ENCODE results near the gene DSG1.

DSG1 gene

DNA sequence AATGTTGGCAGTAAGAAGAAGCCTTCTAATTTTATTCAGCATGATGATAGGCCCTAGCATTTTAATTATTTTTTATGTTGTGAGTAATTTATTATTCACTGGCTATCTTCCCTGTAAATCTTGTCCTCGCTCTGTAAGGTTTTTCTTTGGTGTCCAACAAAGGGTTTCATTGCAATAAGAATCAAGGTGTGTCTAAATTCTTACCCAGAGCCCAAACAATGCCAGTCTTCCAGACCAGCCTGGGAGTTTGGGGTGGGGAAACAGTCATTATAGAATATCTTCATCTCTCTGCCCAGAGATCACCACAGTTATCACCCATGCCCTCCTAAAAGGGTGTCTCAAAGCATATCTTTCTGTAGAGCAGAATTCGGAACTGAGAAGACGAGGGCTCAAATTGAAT, 58.5 kb downstream of the DSG1 start, which contains the start of gene DSG4 (continued):
- TF ChIP-seq, protein P1, sequence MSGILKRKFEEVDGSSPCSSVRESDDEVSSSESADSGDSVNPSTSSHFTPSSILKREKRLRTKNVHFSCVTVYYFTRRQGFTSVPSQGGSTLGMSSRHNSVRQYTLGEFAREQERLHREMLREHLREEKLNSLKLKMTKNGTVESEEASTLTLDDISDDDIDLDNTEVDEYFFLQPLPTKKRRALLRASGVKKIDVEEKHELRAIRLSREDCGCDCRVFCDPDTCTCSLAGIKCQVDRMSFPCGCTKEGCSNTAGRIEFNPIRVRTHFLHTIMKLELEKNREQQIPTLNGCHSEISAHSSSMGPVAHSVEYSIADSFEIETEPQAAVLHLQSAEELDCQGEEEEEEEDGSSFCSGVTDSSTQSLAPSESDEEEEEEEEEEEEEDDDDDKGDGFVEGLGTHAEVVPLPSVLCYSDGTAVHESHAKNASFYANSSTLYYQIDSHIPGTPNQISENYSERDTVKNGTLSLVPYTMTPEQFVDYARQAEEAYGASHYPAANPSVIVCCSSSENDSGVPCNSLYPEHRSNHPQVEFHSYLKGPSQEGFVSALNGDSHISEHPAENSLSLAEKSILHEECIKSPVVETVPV (CRISPR knock-in tag; IDR thresholded peaks at IDR 0.05), result no peak
- TF ChIP-seq TCF4 (CRISPR knock-in tag; IDR thresholded peaks at IDR 0.05; ENCODE audit: borderline replicate concordance), result no peak
- TF ChIP-seq, protein P2, sequence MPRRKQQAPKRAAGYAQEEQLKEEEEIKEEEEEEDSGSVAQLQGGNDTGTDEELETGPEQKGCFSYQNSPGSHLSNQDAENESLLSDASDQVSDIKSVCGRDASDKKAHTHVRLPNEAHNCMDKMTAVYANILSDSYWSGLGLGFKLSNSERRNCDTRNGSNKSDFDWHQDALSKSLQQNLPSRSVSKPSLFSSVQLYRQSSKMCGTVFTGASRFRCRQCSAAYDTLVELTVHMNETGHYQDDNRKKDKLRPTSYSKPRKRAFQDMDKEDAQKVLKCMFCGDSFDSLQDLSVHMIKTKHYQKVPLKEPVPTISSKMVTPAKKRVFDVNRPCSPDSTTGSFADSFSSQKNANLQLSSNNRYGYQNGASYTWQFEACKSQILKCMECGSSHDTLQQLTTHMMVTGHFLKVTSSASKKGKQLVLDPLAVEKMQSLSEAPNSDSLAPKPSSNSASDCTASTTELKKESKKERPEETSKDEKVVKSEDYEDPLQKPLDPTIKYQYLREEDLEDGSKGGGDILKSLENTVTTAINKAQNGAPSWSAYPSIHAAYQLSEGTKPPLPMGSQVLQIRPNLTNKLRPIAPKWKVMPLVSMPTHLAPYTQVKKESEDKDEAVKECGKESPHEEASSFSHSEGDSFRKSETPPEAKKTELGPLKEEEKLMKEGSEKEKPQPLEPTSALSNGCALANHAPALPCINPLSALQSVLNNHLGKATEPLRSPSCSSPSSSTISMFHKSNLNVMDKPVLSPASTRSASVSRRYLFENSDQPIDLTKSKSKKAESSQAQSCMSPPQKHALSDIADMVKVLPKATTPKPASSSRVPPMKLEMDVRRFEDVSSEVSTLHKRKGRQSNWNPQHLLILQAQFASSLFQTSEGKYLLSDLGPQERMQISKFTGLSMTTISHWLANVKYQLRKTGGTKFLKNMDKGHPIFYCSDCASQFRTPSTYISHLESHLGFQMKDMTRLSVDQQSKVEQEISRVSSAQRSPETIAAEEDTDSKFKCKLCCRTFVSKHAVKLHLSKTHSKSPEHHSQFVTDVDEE (CRISPR knock-in tag; IDR thresholded peaks at IDR 0.05), result no peak

DNA sequence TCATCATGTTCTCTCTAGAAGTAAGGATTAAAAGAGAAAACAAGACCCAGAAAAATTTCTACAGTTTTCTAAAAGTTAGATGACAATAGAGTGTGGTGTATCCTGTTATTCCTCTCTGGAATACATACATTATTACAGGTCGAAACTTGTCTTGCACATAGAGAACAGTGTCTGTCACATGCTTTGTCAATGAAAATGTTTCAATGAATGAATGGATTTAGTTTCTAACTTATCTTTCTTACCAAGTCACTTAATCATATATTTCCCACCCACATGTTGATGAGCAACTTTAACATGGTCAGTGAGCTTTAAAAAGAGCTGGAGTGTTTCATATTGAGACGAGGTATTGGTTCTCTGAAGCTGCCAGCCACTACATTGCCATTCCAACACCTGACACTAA, 63.0 kb downstream of the DSG1 start:
- ATAC-seq, result no peak
- no peak for TF ChIP-seq SNAI2 (CRISPR knock-in tag; IDR thresholded peaks at IDR 0.05)
- no peak for TF ChIP-seq PPARA (CRISPR knock-in tag; IDR thresholded peaks at IDR 0.05; ENCODE audit: borderline replicate concordance)
- no peak for TF ChIP-seq ZNF565 (CRISPR knock-in tag; conservative IDR thresholded peaks at IDR 0.05; ENCODE audit: low read depth)
- TF ChIP-seq ZNF8 (CRISPR knock-in tag; IDR thresholded peaks at IDR 0.05), result no peak
- TF ChIP-seq ESRRG (CRISPR knock-in tag; IDR thresholded peaks at IDR 0.05), result no peak
- TF ChIP-seq, protein P2 (CRISPR knock-in tag; IDR thresholded peaks at IDR 0.05), result no peak
- TF ChIP-seq GLIS3 (CRISPR knock-in tag; IDR thresholded peaks at IDR 0.05), result no peak
- TF ChIP-seq TCF4 (CRISPR knock-in tag; IDR thresholded peaks at IDR 0.05; ENCODE audit: borderline replicate concordance), result no peak
- no peak for TF ChIP-seq ZFP3 (CRISPR knock-in tag; IDR thresholded peaks at IDR 0.05)
- no peak for TF ChIP-seq TOX (CRISPR knock-in tag; IDR thresholded peaks at IDR 0.05; ENCODE audit: borderline replicate concordance)
- TF ChIP-seq ARNTL (CRISPR knock-in tag; IDR thresholded peaks at IDR 0.05; ENCODE audit: borderline replicate concordance, low read depth), result no peak
- TF ChIP-seq ISL1 (CRISPR knock-in tag; IDR thresholded peaks at IDR 0.05), result no peak

DNA sequence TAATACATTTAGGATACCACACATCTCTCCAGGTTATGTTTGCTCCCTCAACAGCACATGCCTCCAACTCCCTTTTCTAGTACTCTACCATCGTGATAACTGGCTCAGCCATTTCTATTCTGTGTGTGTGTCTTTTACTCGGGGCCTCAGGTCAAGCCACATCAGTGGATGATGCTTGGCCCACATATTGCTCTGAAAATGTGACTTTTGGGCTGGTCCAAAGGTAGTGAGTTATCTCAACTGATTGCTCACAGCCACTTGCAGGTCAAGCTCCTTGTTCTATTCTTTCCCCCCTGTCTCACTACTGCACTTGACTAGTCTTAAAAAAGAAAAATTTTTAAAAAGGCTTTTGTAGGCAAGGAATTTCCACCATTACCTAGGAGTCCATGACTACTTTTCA, 64.1 kb downstream of the DSG1 start:
- no peak for TF ChIP-seq OSR1 (CRISPR knock-in tag; IDR thresholded peaks at IDR 0.05)
- TF ChIP-seq CSDC2 (CRISPR knock-in tag; IDR thresholded peaks at IDR 0.05), result no peak
- TF ChIP-seq ESRRG (CRISPR knock-in tag; IDR thresholded peaks at IDR 0.05), result no peak
- TF ChIP-seq, protein P3, sequence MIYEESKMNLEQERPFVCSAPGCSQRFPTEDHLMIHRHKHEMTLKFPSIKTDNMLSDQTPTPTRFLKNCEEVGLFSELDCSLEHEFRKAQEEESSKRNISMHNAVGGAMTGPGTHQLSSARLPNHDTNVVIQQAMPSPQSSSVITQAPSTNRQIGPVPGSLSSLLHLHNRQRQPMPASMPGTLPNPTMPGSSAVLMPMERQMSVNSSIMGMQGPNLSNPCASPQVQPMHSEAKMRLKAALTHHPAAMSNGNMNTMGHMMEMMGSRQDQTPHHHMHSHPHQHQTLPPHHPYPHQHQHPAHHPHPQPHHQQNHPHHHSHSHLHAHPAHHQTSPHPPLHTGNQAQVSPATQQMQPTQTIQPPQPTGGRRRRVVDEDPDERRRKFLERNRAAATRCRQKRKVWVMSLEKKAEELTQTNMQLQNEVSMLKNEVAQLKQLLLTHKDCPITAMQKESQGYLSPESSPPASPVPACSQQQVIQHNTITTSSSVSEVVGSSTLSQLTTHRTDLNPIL (CRISPR knock-in tag; IDR thresholded peaks at IDR 0.05; ENCODE audit: low read depth), result no peak
- no peak for TF ChIP-seq PPARA (CRISPR knock-in tag; IDR thresholded peaks at IDR 0.05; ENCODE audit: borderline replicate concordance)
- TF ChIP-seq GLIS3 (CRISPR knock-in tag; IDR thresholded peaks at IDR 0.05), result no peak
- TF ChIP-seq TCF4 (CRISPR knock-in tag; IDR thresholded peaks at IDR 0.05; ENCODE audit: borderline replicate concordance), result no peak
- TF ChIP-seq, protein P2 (CRISPR knock-in tag; IDR thresholded peaks at IDR 0.05), result no peak
- ATAC-seq, result no peak

Measured in SK-N-SH treated with all-trans-retinoic acid at 6 μM for 48 hours (cell line).